LoVo (cell line): Measurements from ENCODE around the gene REEP1.
"Not testable (repeated sequence)": the region's sequence is repeated elsewhere in the genome, so short reads cannot be mapped to it uniquely, and the experiment has no call there.

Experiments used
- DNase-seq: peaks from one replicate; pipeline ENCODE4 v3.0.0-alpha.2; 2016; ENCODE audit warnings: low spot score

The REEP1 gene

DNA sequence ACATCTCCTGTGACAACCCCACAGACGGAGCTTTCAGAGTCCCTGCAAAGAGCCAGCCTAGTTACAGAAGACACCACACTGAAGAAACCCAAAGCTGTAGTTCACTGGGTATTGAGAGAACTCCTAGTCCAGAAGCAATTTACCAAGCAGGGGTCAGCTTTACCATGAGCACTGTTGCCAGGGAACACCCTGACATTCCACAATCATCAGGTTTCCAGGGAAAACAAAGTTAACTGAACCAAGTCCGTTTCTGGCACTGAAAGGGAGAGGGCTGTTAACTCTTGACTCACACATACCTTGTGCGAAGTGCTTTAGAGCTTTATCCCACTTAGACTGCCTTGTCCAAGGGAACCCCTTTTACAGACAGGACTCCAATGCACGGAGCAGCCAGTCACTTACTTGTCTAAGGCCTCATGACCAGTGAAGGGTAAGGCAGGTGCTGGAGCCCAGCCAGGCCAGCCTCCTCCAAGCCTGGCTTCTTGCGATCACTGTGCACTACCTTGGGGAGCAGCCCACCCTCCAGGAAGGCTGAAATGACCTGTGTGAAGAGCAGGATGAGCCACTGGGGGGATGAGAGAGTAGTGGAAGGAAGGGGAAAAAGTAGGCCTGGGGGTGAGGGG is 53.9 kb downstream of the REEP1 start:
- no peak for DNase-seq

DNA sequence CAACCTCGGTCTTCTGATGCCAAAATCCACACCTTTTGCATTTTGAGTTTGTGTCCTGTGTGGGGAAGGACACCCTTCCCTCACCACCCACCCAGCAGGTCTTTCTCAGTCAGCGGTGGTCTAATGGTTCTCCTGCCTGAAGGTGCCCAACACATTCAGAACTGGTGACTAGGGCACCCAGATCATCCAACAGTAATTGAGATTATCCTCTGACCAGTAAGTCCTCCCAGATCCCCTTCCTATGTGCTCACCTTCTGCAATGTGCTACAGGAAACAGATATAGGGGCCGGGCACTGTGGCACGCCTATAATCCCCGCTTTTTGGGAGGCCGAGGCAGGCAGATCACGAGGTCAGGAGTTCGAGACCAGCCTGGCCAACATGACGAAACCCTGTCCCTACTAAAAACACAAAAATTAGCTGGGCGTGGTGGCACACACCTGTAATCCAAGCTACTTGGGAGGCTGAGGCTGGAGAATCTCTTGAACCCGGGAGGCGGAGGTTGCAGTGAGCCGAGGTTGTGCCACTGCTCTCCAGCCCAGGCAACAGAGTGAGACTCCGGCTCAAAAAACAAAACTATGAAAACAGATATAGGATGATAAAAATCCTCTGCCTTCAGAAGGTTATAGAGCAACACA is 56.2 kb downstream of the REEP1 start:
- DNase-seq: no peak

DNA sequence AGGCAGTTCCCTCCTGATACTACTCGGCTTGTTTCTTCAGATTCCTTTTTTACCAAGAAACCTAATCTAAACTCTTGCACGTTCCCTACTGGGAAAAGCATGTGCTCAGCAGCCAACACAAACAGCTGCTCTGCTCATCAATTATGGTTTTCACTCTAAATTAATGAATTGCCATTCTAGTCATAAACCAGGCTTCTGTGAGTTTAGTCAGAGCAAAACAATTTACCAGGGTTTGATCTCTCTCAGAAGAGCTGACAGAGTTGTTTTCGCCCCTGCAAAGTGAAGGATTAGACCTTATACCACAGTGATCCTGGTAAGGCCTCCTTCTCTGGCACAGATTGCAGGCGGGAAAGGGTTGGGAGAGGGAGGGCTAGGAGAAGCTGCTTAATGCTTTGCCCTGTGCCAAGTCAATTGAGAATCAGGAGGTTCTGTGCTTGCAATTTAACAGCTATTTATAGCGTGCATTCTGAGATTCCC is 57.2 kb downstream of the REEP1 start:
- DNase-seq: no peak

DNA sequence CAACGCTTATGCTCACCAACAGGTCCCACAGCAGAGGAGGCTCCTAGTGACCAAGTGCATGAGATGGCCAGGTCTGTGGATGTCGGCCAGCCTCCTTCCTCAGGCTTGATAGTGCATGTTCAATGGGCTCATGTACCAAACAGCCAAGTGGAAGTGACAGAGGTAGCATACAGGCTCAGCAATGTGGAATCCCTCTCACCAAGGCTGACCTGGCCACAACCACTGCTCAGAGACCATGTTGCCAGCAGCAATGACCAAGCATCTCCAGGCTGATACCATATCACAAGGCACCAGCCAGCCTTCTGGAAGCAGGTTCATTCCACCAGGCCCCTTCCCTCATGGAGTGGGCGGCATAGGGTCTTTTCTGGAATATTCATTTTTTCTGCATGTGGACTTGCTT is 61.5 kb downstream of the REEP1 start:
- no peak for DNase-seq

DNA sequence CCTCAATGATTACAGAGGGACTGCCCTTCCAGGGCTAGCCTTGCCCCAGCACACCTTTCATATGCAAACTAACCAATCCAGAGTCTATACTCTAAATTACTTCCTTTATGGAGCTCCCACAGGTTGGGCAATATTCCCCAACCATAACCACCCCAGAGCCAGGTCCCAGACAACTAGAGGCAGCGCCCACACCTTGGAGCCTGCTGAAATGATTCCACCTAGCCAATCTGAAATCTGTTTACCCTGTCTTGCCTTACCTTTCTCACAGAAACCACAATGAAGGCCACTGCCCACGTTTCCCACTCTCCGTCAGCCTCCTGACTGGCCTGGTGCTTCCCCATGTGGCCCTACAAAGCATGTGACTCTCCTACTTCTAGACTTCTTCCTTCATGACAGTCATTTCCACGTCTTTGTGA is 62.0 kb downstream of the REEP1 start:
- no peak for DNase-seq

DNA sequence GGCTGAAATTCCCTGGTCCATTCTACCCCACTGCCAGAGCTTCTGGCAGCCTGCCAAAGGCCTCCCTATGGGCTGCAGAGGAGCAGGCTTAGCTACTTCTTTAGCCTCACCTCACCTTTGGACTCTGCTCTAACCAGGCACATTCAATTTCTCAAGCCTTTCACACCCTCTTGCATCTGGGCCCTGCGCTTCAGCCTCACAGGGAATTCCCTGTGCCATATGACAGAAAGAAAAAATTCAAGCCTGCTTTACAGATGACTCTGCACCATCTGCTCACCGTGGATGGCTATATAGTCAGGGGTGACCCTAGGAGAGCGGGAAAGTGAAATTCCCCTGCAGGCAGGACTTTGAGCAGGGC is 62.5 kb downstream of the REEP1 start:
- DNase-seq: peak; percentile 43

DNA sequence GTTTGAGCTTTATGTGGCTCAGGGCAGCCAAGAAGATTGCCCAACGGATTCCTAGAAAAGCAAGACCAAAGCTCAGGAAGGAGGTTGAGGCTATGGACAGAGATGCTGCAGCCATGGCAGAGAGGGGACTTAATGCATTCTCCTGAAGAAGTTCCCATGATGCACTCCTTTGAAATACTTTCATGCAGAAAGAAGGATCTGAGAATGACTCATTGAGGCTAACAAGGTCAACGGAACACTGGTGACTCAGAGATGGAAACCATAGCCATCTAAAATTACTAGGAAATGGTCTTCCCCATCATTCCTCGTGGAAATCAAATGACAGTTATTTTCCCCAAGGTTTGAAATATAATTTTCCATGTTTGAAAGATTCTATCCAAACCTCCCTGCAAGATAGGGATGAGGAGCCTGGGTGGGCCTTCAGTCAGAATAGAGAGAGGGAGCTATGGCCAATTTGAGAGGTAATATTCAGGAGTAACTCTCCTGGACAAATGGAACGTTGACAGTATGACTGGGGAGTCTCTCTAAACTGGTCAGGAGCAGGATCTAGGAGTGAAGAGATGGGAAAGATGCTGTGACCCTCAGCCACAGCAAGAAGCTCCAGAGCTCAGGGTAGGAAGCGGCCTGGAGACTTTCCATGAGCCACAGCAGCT is 63.0 kb downstream of the REEP1 start:
- peak; percentile 16 for DNase-seq

DNA sequence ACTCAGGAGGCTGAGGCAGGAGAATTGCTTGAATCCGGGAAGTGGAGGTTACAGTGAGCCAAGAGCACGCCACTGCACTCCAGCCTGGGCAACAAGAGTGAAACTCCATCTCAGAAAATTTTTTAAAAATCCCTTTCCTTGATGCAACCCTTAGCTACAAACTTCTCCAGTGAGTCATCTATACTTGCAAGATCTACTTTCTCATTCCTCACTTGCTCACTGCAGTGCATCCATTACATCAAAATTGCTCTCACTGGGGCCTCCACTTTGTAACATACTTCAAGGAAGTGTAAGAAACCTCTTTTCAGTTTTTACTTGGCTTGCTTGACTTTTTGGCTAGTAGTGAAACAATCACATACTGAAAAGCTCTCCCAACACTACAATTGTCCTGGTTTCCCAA is 65.3 kb downstream of the REEP1 start:
- DNase-seq: no peak

DNA sequence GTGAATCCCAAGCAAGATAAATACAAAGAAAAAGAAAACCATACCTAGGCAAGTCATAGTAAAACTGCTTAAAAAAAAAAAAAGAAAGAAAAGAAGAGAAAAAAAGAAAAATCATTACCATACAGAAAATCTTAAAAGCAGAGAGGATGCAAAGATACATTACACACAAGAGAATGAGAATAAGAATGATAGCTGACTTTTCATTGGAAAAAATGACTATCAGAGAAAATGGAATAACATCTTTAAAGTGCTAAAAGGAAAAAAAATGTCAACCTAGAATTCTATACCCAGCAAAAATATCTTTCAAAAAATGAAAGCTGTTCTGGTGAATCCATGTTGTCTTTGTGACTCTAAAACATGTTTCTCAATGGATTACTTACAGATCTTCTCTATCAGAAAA is 66.2 kb downstream of the REEP1 start:
- no peak for DNase-seq

DNA sequence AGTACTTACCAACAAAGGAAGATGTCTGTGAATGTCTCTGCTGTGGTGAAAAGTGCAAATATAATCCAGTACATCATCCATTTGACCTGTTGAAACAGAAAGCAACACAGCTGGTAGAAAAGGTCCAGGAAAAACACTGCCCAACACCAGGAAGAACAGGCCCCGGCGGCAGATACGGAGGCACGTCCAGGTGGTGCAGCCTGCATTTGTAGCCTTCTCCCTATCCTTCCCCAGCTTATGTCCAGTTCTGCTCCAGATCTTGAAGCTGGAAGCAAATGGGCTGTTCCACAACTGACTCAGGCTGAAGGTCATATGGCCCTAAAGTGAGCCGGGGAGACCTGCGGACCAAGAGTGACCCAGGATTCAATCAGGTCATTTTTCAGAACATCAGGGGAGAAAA is 73.5 kb downstream of the REEP1 start:
- DNase-seq: no peak

DNA sequence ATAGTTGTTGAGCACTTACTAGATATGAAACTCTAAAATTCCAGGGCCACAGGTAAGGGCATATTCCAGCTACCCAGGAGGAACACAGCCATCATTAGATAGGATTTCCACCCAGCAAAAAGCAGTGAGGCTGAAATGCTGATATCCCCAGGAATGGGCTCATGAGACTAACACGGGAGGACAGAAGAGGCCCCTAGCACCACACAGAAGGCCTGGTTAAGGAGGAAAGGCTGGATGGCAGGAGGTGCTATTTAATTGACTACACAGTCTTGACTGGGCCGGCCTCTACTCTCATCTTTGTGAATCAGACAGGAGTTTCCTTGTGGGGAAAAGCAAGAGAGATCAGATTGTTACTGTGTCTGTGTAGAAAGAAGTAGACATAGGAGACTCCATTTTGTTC is 76.4 kb downstream of the REEP1 start:
- DNase-seq: no peak

DNA sequence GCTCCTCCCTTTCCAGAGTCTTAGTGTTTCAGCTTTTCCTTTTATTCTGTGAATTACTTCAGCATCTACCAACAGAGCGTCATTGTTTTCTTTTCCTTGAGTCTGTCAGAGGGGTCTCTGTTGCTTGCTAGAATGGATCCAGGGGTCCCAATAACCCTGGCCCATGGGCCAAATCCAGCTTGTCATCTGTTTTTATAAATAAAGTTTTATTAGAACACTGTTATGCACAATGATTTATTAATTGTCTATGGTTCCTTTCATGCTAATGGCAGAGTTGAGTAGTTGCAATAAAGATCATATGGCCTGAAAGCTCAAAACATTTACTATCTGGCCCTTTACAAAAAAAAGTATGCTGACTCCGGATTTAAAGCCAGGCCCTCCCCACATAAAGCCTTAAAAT is 79.3 kb downstream of the REEP1 start:
- DNase-seq: no peak

DNA sequence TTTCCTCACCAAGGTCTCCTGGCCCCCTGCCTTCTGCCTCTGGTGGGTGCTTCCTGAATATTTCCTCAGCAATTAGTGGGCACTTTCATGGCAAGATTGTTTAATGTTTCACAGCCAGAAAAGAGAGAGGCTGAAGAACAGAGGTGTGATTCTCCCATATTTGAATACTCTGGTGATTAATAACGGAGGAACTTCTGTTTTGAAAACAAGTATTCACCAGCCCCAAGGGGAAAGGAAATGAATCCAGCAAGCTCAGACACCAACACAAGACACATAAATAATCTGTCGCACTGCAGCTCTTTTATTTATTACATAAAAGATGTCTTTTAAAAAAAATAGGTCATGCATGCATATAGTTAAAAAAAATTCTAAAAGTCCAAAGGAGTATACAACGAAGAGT is 80.4 kb downstream of the REEP1 start:
- DNase-seq: no peak

DNA sequence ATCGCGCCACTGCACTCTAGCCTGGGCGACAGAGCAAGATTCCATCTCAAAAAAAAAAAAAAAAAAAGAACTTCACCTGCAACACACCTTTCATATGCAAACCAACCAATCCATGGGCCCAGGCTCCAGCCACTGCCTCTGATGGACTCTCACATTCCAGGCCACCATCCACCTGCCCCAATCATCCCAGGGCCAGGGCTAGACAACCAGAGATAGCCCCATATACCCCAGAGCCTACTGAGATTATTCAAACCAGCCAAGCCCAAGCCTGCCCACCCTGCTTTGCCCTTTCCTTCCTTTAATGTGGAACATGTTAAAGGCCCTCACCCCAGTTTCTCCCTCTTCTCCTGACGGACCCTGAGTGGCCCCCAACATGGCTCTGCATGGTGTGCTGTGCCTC is 81.1 kb downstream of the REEP1 start:
- DNase-seq: no peak

DNA sequence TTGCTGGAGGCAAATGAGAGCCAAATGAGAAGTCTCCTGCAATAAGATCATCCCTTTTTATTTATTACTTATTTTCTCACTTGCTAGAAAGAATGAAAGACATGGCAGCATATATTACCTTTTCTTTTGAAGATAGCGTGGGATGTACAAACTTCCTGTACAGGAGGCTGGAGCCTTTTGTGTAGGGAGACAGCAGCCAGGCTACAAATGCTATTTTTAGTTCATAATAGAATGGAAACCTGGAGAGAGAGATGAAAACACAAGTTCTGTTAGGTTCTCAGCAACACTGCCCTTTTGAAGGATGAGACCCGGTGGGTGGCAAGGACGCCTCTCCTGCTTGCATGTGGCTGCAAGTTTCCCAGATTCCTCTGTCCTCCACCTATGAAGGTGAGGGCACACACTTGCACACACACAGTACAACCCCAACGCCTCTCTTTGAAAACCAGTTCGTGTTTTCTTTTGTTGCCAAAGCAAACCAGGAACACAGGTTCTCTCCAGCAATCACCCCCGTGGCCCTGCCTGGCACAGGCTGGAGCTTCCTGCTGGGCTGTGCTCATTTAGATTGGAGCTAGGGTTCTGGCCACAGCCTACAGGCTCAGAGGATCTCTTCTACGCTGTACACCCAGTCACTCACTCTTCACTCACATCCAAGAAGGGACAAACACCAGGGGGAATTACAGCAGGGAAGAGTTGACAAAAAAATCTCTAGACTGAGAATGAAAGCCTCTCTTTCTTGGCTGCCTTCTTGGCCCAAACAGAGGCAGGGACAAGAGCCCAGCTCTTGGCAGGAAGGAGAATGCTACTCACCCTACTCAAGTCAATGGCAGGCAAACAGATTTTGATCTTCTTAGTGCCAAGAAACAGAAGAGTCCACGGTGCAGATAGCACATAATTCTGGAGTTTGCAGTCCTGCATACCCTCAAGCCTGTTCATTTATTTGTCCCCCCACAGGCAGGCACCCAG is 82.6 kb downstream of the REEP1 start:
- no peak for DNase-seq

DNA sequence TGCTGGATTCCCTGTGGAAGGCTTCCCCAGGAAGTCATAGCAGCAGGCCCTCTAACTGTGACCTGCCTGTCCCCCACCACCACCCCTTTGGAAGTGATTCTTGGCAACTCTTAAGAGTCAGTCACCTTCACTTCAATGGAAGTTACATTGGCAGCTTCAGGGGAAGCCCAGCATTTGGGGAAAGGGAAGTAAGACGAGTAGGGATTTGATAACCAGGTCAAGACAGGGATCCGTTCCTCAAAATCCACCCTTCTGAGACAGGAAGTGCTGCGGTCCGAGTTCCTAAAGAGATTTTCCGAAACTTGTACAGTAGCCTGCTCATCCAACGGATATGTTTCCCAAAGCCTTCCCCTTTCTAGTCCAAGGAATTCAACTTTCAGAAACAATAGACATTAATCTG is 84.0 kb downstream of the REEP1 start:
- DNase-seq: no peak

DNA sequence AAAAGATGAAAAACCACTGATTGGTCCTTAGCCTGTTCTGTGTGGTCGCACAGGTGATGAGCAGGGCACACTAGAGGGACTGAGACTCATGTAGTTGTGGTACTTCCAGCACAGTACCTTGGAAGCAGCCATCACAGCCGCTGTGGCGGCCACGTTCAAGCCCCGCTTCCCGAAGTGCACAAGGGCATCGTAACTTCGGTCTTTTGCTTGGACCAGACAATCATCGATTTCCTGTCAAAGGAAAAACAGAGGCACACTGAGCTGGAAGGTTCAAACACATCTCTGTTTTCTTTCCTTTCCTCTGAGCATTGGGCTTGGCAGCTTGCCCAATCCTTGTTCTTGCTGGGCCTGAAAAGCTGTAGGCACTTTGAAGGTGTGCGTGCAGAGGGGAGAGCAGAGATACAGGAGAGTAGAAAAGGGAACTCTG is 85.6 kb downstream of the REEP1 start:
- no peak for DNase-seq

DNA sequence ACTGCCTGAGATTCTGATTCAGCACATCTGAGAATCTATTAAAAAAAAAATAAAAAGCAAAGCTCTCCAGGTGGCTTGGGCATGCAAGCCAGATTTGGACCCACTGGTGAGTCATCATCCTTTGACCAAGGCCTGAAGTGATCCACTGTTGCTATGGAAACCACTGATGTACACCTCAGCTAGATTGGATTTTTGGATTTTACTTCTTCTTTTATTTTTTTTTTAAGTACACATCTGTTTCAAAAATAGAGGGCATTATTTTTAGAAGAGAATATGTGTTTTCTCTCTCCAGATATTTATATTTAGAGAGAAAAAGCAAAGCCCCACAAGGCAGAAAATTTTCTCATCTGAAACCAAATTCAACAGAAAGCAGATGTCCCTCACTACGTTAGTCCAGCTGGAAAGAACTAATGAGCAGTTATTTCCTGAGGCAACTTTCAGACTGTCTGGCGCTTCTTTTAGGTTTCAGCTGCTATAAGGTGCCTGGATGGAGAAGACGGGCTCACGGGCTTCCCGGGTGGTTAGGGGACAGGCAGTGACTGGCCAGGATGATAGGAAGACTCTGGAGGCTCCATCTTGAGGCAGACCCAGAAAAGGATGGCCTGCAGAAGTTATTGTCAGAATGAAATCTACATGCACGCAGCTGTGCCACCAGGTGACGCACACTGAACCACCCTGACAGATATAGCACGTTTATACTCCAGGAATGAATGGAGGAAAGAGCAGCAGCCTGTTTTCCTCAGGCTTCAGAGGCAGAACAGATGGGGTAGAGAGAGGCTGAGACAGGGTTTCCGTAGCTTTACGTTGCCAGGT is 87.6 kb downstream of the REEP1 start:
- DNase-seq: no peak

DNA sequence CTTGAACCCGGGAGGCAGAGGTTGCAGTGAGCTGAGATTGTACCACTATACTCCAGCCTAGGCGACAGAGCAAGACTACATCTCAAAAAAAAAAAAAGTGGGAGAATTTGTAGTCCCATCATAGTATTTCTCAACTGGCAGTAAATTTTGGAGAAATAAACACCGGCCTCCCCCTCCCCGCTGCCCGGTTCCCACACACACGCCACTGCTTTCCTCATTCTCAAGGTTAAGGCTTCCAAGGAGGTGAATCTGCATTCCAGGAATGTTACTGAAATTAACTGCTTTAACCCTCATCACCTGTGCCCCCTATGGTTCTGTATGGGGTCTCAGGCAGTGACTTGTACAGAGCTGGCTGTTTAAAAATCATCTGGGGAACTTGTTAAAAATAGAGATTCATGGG is 88.2 kb downstream of the REEP1 start:
- no peak for DNase-seq

DNA sequence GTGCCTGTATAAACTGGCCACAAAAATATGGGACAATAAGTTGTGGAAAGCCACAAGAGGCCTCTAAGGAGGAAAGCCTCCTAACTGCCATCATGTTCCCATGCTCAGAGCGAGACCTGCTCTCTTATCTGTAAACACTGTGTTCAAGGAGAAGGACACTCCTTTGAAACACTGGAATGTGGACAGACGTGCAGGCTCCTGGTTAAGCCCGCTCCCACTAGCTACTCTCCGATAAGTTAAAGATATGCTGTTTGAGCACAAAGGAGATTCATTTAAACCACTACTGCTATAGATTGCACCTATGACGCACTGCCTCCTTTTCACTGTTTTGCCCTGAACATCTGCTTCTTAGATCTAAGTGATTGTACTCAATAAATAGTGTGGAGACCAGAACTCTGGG is 92.2 kb downstream of the REEP1 start:
- not testable (repeated sequence) for DNase-seq

DNA sequence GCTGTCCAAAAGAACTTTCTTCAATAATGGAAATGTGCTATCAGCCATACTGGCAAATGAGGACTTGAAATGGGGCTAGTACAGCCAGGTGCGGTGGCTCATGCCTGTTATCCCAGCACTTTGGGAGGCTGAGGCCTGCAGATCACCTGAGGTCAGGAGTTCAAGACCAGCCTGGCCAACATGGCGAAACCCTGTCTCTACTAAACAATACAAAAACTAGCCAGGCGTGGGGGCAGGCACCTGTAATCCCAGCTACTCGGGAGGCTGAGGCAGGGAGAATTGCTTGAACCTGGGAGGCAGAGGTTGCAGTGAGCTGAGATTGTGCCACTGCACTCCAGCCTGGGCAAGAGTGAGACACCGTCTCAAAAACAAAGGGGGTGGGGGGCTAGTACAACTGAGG is 92.6 kb downstream of the REEP1 start:
- not testable (repeated sequence) for DNase-seq
